AG10803 (cell line): Measurements from ENCODE around the gene NUP210L.
"Not testable (repeated sequence)": the region's sequence is repeated elsewhere in the genome, so short reads cannot be mapped to it uniquely, and the experiment has no call there.

Experiments used
- DNase-seq: peaks from one replicate; pipeline ENCODE4 v3.0.0; 2010; ENCODE audit warnings: low read depth
- H3K4me3 ChIP-seq: 2 replicates; pipeline ENCODE4 v1.5.1; 2011; ENCODE audit warnings: mild to moderate bottlenecking, low read length, control low read depth
- TF ChIP-seq, protein P1 (sequence below): conservative IDR thresholded peaks from 2 replicates; pipeline ENCODE4 v1.5.1; 2011; ENCODE audit warnings: mild to moderate bottlenecking, low read length, control low read depth, inconsistent platforms

Gene NUP210L

DNA sequence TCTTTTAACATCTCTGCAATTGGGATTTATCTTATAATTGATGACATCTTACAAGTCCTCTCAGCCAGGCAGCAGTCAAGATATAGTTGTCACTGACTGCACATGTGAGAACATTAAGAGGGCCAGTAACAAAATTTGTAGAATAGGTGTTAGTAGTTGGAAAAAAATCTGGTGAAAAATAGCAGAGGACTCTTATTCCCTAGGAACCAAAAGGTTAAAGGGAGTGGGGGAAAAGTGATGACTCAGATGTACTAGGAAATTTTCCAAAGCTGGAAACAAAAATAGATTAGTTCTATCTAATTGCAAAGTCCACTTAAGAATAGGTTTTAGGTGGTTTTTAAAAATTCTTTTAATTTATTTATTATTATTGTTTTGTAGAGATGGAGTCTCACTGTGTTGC lies 3.6 kb downstream of the NUP210L start:
- TF ChIP-seq, protein P1, sequence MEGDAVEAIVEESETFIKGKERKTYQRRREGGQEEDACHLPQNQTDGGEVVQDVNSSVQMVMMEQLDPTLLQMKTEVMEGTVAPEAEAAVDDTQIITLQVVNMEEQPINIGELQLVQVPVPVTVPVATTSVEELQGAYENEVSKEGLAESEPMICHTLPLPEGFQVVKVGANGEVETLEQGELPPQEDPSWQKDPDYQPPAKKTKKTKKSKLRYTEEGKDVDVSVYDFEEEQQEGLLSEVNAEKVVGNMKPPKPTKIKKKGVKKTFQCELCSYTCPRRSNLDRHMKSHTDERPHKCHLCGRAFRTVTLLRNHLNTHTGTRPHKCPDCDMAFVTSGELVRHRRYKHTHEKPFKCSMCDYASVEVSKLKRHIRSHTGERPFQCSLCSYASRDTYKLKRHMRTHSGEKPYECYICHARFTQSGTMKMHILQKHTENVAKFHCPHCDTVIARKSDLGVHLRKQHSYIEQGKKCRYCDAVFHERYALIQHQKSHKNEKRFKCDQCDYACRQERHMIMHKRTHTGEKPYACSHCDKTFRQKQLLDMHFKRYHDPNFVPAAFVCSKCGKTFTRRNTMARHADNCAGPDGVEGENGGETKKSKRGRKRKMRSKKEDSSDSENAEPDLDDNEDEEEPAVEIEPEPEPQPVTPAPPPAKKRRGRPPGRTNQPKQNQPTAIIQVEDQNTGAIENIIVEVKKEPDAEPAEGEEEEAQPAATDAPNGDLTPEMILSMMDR = no peak
- DNase-seq = no peak
- H3K4me3 ChIP-seq = no peak overlapping the region

DNA sequence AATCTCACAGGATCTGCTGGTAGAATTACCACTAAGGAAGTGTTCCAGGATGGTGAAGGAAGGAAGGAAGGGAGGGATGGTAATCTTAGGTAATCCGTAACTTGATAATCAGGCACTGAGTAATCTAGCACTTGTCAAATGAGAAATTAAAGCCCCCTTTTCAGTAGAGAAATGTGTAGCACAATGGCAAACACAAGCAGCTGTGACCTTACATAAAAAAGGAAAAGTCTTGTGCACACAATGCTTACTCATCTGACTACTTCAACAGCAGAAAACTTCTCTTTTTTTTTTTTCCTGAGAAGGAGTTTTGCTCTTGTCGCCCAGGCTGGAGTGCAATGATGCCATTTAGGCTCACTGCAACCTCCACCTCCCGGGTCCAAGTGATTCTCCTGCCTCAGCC lies 6.1 kb downstream of the NUP210L start:
- no peak for DNase-seq
- TF ChIP-seq, protein P1 = no peak
- no peak overlapping the region for H3K4me3 ChIP-seq

DNA sequence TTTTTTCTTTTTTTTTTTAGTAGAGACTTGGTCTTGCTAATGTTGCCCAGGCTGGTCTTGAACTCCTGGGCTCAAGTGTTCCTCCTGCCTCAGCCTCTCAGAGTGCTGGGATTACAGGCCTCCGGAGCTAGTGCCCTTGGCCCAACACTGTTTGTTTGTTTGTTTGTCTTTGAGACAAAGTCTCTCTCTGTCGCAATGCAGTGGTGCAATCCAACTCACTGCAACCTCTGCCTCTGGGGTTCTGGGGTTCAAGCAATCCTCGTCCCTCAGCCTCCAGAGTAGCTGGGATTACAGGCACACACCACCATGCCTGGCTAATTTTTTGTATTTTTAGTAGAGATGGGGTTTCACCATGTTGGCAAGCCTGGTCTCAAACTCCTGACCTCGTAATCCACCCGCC lies 7.4 kb downstream of the NUP210L start:
- H3K4me3 ChIP-seq, DNase-seq: not testable (repeated sequence)

DNA sequence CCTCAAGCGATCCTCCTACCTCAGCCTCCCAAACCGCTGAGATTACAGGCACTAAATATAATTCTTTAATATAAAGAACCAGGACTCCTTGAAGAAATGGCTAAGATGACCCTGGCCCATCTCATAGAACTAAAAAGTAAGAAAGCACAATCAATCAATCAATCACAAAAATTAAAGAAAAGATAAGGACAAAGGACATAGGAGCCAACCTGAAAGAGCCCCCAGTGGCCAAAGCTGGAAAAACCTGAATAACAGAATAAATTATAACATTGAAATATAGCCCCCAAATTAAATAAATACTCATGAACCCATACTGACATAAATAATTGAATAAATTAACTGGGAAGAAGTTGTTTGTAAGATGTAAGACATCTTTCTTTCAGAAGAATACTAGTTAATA lies 8.9 kb downstream of the NUP210L start:
- H3K4me3 ChIP-seq = no peak overlapping the region
- TF ChIP-seq, protein P1 = peak; percentile 44
- DNase-seq = no peak

DNA sequence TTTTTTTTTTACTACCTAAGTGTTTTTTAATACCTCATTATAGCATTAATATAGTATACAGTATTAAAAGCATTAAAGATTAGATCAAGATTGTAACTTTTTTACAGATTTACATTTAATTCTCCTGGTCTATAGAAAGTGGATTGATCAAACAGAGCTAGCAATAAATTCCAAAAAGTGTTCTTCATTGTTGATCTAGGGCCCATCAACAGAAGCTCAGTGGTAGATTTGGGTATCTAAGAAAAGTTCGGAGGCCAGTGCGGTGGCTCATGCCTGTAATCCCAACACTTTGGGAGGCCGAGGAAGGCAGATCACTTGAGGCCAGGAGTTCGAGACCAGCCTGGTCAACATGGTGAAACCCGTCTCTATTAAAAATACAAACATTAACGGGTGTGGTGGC lies 12.5 kb downstream of the NUP210L start:
- DNase-seq = no peak
- TF ChIP-seq, protein P1 = no peak
- H3K4me3 ChIP-seq = no peak overlapping the region

DNA sequence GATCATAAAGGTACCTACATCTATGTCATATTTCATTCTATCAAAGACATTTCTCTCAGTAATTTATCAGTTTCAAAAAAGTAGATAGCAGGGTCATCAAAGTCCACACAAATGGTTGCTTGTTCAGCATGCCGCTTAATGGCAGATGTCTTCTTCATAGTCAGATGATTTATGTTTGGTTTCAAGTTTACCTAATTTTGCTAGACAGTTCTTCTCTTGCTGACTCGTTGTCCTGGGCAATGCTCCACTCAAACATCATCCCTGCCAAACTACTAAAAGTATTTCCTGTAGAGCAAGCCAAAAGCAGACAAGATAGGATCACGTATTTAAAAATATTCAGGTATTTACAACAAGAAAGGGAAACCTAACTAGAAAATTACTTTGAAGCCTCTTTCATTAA lies 13.6 kb downstream of the NUP210L start:
- DNase-seq = peak; percentile 51
- H3K4me3 ChIP-seq = no peak overlapping the region
- TF ChIP-seq, protein P1 = no peak

DNA sequence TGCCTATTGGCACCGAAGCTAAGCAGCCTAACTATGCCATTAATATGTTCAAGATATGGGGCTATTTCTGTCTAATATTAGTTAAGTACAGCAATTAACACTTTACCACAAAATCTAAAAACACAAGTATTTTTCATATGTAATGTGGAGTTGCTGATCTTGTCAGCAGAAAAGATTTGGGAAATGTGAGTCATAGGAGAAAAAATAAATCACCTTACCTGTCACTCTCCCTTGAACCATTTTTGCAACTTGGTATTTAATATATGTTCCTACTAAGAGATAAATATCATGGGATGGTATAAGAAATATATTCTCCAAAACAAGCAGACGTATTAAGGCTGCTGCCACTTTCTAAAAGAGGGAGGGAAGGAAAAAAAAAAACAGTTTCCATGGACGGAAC lies 17.0 kb downstream of the NUP210L start:
- H3K4me3 ChIP-seq = no peak overlapping the region
- DNase-seq = no peak
- TF ChIP-seq, protein P1 = no peak

DNA sequence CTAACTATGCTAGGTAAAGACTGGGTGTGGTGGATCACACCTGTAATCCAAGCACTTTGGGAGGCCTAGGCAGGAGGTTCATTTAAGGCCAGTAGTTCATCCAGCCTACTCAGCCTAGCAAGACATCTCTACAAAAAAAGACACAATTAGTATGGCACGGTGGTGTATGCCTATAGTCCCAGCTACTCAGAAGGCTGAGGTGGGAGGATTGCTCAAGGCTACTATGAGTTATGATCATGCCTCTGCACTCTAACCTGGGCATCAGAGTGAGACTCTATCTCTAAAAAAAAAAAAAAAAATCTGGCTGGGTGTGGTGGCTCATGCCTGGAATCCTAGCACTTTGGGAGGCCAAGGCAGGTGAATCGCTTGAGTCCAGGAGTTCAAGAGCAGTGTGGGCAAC lies 21.6 kb downstream of the NUP210L start:
- no peak for DNase-seq
- TF ChIP-seq, protein P1 = no peak
- H3K4me3 ChIP-seq = no peak overlapping the region
